SK-N-SH (cell line): ENCODE results near the gene SNED1.

Source experiments
- FOXM1 ChIP-seq: IDR thresholded peaks from 2 replicates; pipeline ENCODE4 v1.4.0; 2012; ENCODE audit warnings: low read depth, mild to moderate bottlenecking
- JUND ChIP-seq: IDR thresholded peaks from 2 replicates; pipeline ENCODE4 v1.4.0; 2012
- SMC3 ChIP-seq: IDR thresholded peaks from 2 replicates; pipeline ENCODE4 v1.6.1; 2012; ENCODE audit warnings: low read depth, low read length, improper control_type of control experiment
- TAF1 ChIP-seq: IDR thresholded peaks from 2 replicates; pipeline ENCODE4 v1.6.1; 2012; ENCODE audit warnings: low read depth, mild to moderate bottlenecking, low read length, moderate library complexity, borderline replicate concordance
- TF ChIP-seq, protein P1 (sequence below): fragments of 200-600 bp; sonication (generic); IDR thresholded peaks from 2 replicates; pipeline ENCODE4 v1.6.1; 2017; ENCODE audit warnings: antibody characterized with exemption, mild to moderate bottlenecking, moderate library complexity

DNA sequence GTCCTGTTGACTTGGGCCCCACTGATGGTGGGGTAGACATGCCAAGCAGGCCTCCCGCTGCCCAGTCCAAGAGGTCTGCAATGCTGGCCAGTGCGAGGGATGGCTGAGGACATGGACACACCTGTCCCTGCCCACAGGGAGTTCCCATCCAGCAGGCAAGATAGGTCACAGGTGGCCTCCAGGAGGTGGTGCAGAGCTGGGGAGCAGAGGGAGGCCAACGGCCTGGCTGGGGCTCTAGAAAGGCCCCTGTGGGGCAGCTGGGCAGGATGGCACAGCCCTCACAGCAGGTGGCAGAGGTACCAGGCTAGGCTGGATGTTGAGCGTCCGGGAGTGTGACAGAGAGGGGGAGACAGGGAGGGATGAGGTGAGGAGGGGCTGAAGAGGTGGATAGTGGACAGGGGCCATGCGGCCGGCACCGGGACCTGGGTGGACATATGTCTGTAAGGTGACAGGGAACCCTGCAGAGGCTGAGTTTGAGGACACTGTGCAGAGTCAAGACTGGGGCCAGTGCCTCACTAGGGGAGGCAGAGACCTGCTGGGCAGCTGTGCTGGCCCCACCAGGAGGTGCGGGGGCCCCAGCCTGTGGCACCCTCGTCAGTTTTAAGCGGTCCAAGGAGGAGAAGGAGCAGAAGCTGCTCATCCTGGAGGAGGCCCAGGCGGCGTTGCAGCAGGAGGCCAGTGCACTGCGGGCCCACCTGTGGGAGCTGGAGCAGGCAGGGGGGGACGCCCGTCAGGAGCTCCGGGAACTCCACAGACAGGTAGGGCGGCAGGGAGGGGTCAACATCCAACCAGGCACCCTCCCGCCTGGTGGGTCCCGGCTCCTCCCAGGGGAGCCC, 34.3 kb upstream of the SNED1 start:
- TF ChIP-seq, protein P1, sequence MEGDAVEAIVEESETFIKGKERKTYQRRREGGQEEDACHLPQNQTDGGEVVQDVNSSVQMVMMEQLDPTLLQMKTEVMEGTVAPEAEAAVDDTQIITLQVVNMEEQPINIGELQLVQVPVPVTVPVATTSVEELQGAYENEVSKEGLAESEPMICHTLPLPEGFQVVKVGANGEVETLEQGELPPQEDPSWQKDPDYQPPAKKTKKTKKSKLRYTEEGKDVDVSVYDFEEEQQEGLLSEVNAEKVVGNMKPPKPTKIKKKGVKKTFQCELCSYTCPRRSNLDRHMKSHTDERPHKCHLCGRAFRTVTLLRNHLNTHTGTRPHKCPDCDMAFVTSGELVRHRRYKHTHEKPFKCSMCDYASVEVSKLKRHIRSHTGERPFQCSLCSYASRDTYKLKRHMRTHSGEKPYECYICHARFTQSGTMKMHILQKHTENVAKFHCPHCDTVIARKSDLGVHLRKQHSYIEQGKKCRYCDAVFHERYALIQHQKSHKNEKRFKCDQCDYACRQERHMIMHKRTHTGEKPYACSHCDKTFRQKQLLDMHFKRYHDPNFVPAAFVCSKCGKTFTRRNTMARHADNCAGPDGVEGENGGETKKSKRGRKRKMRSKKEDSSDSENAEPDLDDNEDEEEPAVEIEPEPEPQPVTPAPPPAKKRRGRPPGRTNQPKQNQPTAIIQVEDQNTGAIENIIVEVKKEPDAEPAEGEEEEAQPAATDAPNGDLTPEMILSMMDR: no peak
- TF ChIP-seq FOXM1 (no peak), TAF1 (no peak), JUND (no peak), SMC3 (no peak)
